ENCODE results near the gene HAPLN1. TPM values are rescaled to one million over a fixed set of nuclear protein-coding genes. Genes with fewer than 3 reads are reported as not detected.
"Not testable (repeated sequence)": the region's sequence is repeated elsewhere in the genome, so short reads cannot be mapped to it uniquely, and the experiment has no call there.

Gene HAPLN1
- total and polyA plus RNA-seq, 2 of the 8 experiments (the other 6 are each of a cell fraction or from before 2014, with no cell fraction given), result 0.56 to 2.1 TPM

DNA sequence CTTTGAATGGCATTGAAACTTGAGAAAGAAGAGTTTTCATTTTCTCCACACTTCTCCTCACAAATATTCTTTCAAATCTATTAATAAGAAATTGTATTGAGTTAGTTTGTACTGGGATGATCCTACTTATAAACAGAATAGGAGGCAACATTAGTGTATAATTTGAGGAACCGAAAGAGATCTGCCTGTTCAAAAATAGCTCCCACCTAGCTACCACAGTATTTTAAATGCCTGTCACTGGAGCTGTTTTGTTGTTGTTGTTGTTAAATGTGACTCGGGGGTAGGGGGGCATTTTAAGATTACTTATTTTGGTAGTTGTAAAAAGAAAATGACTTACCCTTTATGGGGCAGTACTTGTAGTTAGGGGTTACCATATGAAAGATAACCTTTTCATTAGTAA is 20.1 kb upstream of the HAPLN1 start (continued):
- TF ChIP-seq, protein P1, sequence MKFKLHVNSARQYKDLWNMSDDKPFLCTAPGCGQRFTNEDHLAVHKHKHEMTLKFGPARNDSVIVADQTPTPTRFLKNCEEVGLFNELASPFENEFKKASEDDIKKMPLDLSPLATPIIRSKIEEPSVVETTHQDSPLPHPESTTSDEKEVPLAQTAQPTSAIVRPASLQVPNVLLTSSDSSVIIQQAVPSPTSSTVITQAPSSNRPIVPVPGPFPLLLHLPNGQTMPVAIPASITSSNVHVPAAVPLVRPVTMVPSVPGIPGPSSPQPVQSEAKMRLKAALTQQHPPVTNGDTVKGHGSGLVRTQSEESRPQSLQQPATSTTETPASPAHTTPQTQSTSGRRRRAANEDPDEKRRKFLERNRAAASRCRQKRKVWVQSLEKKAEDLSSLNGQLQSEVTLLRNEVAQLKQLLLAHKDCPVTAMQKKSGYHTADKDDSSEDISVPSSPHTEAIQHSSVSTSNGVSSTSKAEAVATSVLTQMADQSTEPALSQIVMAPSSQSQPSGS (IDR thresholded peaks at IDR 0.05; ENCODE audit: low read length), result no peak
- TF ChIP-seq CHD1 (IDR thresholded peaks at IDR 0.05; ENCODE audit: low read depth, low read length) (no peak), KDM4A (IDR thresholded peaks at IDR 0.05; ENCODE audit: low read depth, low read length, severe bottlenecking) (no peak), KDM5A (IDR thresholded peaks at IDR 0.05; ENCODE audit: low read length) (no peak)

DNA sequence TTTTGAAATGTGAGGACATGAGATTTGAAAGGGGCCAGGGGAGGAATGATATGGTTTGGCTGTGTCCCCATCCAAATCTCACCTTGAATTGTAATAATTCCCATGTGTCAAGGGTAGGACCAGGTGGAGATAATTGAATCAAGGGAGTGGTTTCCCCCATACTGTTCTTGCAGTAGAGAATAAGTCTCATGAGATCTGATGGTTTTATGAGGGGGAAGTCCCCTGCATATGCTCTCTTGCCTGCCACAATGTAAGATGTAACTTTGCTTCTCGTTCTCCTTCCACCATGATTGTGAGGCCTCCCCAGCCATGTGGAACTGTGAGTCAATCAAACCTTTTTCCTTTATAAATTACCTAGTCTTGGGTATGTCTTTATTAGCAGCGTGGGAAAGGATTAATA is 15.5 kb upstream of the HAPLN1 start:
- CTCF ChIA-PET (ENCODE audit: partially characterized antibody); H3K9me3 ChIP-seq (ENCODE audit: insufficient read depth in 2 of 2, low read depth in 1 of 2, low read length in 1 of 2); H3K27ac ChIP-seq (ENCODE audit: low read depth, low read length); H3K23me2 ChIP-seq (ENCODE audit: low read depth, low read length); H3K9ac ChIP-seq (replicated peaks in 1 of 4; ENCODE audit: extremely low read depth in 1 of 4, low read depth in 3 of 4, low read length in 3 of 4); FAIRE-seq; H3K4ac ChIP-seq (replicated peaks; ENCODE audit: insufficient read length, low read depth, low read length); DNase-seq (ENCODE audit: low read depth in 1 of 2, low spot score in 2 of 2); H3K56ac ChIP-seq (replicated peaks; ENCODE audit: insufficient read length, low read depth, low read length); H2AK5ac ChIP-seq (ENCODE audit: low read depth, low read length); H4K8ac ChIP-seq (ENCODE audit: extremely low read depth, insufficient read depth, low read length); H3K14ac ChIP-seq (ENCODE audit: insufficient read length); POLR2A ChIA-PET (ENCODE audit: partially characterized antibody); H3K4me2 ChIP-seq (ENCODE audit: insufficient read depth in 1 of 2, low read depth in 2 of 2, low read length in 2 of 2); H3K27me3 ChIP-seq (replicated peaks in 1 of 4; ENCODE audit: control insufficient read depth in 3 of 4, extremely low read depth in 1 of 4, insufficient read depth in 3 of 4, low read length in 3 of 4); H3K79me2 ChIP-seq (ENCODE audit: control insufficient read depth in 1 of 2, insufficient read depth in 2 of 2, low read length in 2 of 2); H3K18ac ChIP-seq (ENCODE audit: extremely low read depth, low read length); H2BK120ac ChIP-seq (replicated peaks; ENCODE audit: low read depth, low read length); H2AFZ ChIP-seq (ENCODE audit: low read length); H3K79me1 ChIP-seq (ENCODE audit: low read depth, low read length); H4K91ac ChIP-seq (replicated peaks; ENCODE audit: insufficient read length, low read length); H2BK12ac ChIP-seq (ENCODE audit: low read depth, low read length); H2BK15ac ChIP-seq (ENCODE audit: low read length); H3K23ac ChIP-seq (ENCODE audit: insufficient read length); H2BK5ac ChIP-seq (ENCODE audit: low read depth, low read length); H3K4me1 ChIP-seq (replicated peaks in 1 of 4; ENCODE audit: control insufficient read depth in 3 of 4, insufficient read depth in 4 of 4, low read length in 3 of 4); H4K5ac ChIP-seq (ENCODE audit: insufficient read length, low read depth, low read length); H3K36me3 ChIP-seq (ENCODE audit: control insufficient read depth in 2 of 4, insufficient read depth in 4 of 4, low read length in 3 of 4); H3K4me3 ChIP-seq (ENCODE audit: extremely low read depth in 1 of 4, insufficient read depth in 2 of 4, low read depth in 3 of 4, low read length in 4 of 4); H2BK20ac ChIP-seq (ENCODE audit: low read length); H4K20me1 ChIP-seq (replicated peaks in 1 of 2; ENCODE audit: control insufficient read depth in 1 of 2, insufficient read depth in 2 of 2, low read length in 2 of 2): not testable (repeated sequence)
- 79% methylated on average over 2 of the region's 2 CpGs; no CpG with 5 or more reads in 1 of the 2 experiments for WGBS, 2 experiments (ENCODE audit: extremely low coverage in 1 of 2, insufficient coverage in 1 of 2, insufficient read length in 1 of 2, insufficient replicate concordance in 2 of 2, low coverage in 1 of 2, low lambda C conversion rate in 2 of 2, missing lambda C conversion rate in 1 of 2)
